ENCODE data around the gene RNF213. TPM values are rescaled to one million over a fixed set of nuclear protein-coding genes. Genes with fewer than 3 reads are reported as not detected.
A peak's percentile ranks its signal among the peaks of the same experiment; 100 is the strongest.

Gene RNF213
- total and polyA plus RNA-seq, 10 donors = 36.7 to 481 (median 337) TPM

GRCh38 chr17:80367503-80367902 lies 106.9 kb downstream of the RNF213 start:
- Histone ChIP-seq H3K36me3 (peaks cover 23 to 100% (median 95%) of the 10 kb centered on the region in 6 donors), H3K27ac (peak overlapping the region in 1 of 8 donors; percentile 8), H3K4me3 (no peak overlapping the region), H3K4me1 (peaks cover 0 to 23% (median 3%) of the 10 kb centered on the region in 6 donors), H3K9me3 (no peaks in the 10 kb centered on the region), H3K27me3 (replicated peaks in 1 of 7) (no peaks in the 10 kb centered on the region)
- WGBS, 5 donors = 89 to 94% (median 93%) methylated on average over 17 of the region's 17 CpGs
- intact Hi-C loops (cut with DNase I; ENCODE audit: low total_unique reads) = no loop called here
- TF ChIP-seq POLR2AphosphoS5 (IDR thresholded peaks at IDR 0.05) = peak in 2 of 3 donors; percentile 8 to 57
- no peak for TF ChIP-seq POLR2A (IDR thresholded peaks at IDR 0.05)
- peak; percentile 36 for DNase-seq

- H3K4me3 ChIP-seq = no peak overlapping the region
- 91 to 97% (median 95%) methylated on average over 5 of the region's 5 CpGs for WGBS, 5 donors
- TF ChIP-seq CTCF (IDR thresholded peaks at IDR 0.05 in 8 of 11, conservative IDR thresholded peaks at IDR 0.05 in 3 of 11) (no peak), POLR2A (IDR thresholded peaks at IDR 0.05) (no peak)
Observed at GRCh38 chr17:80371196-80371595, 110.5 kb downstream of the RNF213 start.

GRCh38 chr17:80372456-80372855 lies 111.8 kb downstream of the RNF213 start:
- H3K27me3 ChIP-seq (replicated peaks in 1 of 7) = no peaks in the 10 kb centered on the region
- intact Hi-C loops (cut with DNase I; ENCODE audit: low total_unique reads) = no loop called here
- H3K4me1 ChIP-seq = peaks cover 0 to 10% (median 0%) of the 10 kb centered on the region in 6 donors
- peak; percentile 35 for DNase-seq
- 90 to 94% (median 93%) methylated on average over 11 of the region's 11 CpGs for WGBS, 5 donors
- H3K36me3 ChIP-seq = peaks cover 19 to 100% (median 97%) of the 10 kb centered on the region in 6 donors
- no peak for TF ChIP-seq CTCF (IDR thresholded peaks at IDR 0.05 in 8 of 11, conservative IDR thresholded peaks at IDR 0.05 in 3 of 11)
- TF ChIP-seq POLR2A (IDR thresholded peaks at IDR 0.05) = no peak
- TF ChIP-seq POLR2AphosphoS5 (IDR thresholded peaks at IDR 0.05) = peak in 1 of 3 donors; percentile 8
- no peak overlapping the region for H3K4me3 ChIP-seq
- no peak overlapping the region for H3K27ac ChIP-seq
- H3K9me3 ChIP-seq = no peaks in the 10 kb centered on the region

More at GRCh38 chr17:80371196-80371595, 110.5 kb downstream of the RNF213 start:
- no peaks in the 10 kb centered on the region for H3K27me3 ChIP-seq (replicated peaks in 1 of 7)
- peak; percentile 8 for DNase-seq
- H3K36me3 ChIP-seq = peaks cover 16 to 100% (median 93%) of the 10 kb centered on the region in 6 donors
- intact Hi-C loops (cut with DNase I; ENCODE audit: low total_unique reads) = no loop called here
- peaks cover 0 to 14% (median 0%) of the 10 kb centered on the region in 6 donors for H3K4me1 ChIP-seq
- no peak overlapping the region for H3K27ac ChIP-seq
- H3K9me3 ChIP-seq = no peaks in the 10 kb centered on the region

- 93 to 97% (median 95%) methylated on average over 17 to 18 of the region's 18 CpGs for WGBS, 5 donors
- no peak overlapping the region for H3K4me3 ChIP-seq
- H3K4me1 ChIP-seq = peaks cover 0 to 10% (median 0%) of the 10 kb centered on the region in 6 donors
- intact Hi-C loops (cut with DNase I; ENCODE audit: low total_unique reads) = no loop called here
- H3K9me3 ChIP-seq = no peaks in the 10 kb centered on the region
- H3K27ac ChIP-seq = no peak overlapping the region
- H3K27me3 ChIP-seq (replicated peaks in 1 of 7) = no peaks in the 10 kb centered on the region
- TF ChIP-seq POLR2A (IDR thresholded peaks at IDR 0.05) = no peak
- peak in 1 of 3 donors; percentile 57 for TF ChIP-seq POLR2AphosphoS5 (IDR thresholded peaks at IDR 0.05)
- H3K36me3 ChIP-seq = peaks cover 19 to 100% (median 97%) of the 10 kb centered on the region in 6 donors
- peak; percentile 70 for DNase-seq
Observed at GRCh38 chr17:80372922-80373570, 112.4 kb downstream of the RNF213 start.

GRCh38 chr17:80374039-80374731 lies 113.5 kb downstream of the RNF213 start:
- H3K9me3 ChIP-seq = no peaks in the 10 kb centered on the region
- 93 to 95% (median 93%) methylated on average over 21 to 22 of the region's 22 CpGs for whole genome bisulfite sequencing, 5 donors
- intact Hi-C loops (cut with DNase I; ENCODE audit: low total_unique reads) = no loop called here
- H3K27me3 ChIP-seq (replicated peaks in 1 of 7) = no peaks in the 10 kb centered on the region
- H3K4me1 ChIP-seq = peaks cover 0 to 10% (median 0%) of the 10 kb centered on the region in 6 donors
- no peak overlapping the region for H3K4me3 ChIP-seq
- peak overlapping the region in 1 of 8 donors; percentile 25 for H3K27ac ChIP-seq
- peaks cover 14 to 100% (median 97%) of the 10 kb centered on the region in 6 donors for H3K36me3 ChIP-seq
- peak; percentile 31 for DNase-seq
- TF ChIP-seq CTCF (IDR thresholded peaks at IDR 0.05 in 8 of 11, conservative IDR thresholded peaks at IDR 0.05 in 3 of 11) (no peak), POLR2AphosphoS5 (IDR thresholded peaks at IDR 0.05) (peak in 1 of 3 donors; percentile 49)
